ENCODE measurements around the gene UROD.
"Not testable (repeated sequence)": the region's sequence is repeated elsewhere in the genome, so short reads cannot be mapped to it uniquely, and the experiment has no call there.

The UROD gene

GRCh38 chr1:45011837-45012638 is at the start of gene UROD:
Gene UROD (plus strand): TSS chr1:45012254. CDS start chr1:45012266, 12 bp downstream.
- DNase-seq: peak; percentile 87

- DNase-seq: no peak
Observed at GRCh38 chr1:44962729-44963128, 49.3 kb upstream of the UROD start.

- DNase-seq: no peak
Observed at GRCh38 chr1:44964396-44964795, 47.7 kb upstream of the UROD start.

GRCh38 chr1:44970317-44970716 is 41.7 kb upstream of the UROD start:
- DNase-seq: no peak

GRCh38 chr1:44973645-44974044 is 38.4 kb upstream of the UROD start:
- no peak for DNase-seq

- DNase-seq: no peak
Observed at GRCh38 chr1:44976252-44976651, 35.8 kb upstream of the UROD start.

GRCh38 chr1:44977372-44977771 is 34.7 kb upstream of the UROD start:
- not testable (repeated sequence) for DNase-seq

- DNase-seq: no peak
Observed at GRCh38 chr1:44985747-44986359, 26.2 kb upstream of the UROD start.

- DNase-seq: no peak
Observed at GRCh38 chr1:44988531-44989156, 23.4 kb upstream of the UROD start.

GRCh38 chr1:44994309-44994898 is 17.6 kb upstream of the UROD start:
- no peak for DNase-seq

GRCh38 chr1:44995467-44996238 is 16.4 kb upstream of the UROD start:
- no peak for DNase-seq

GRCh38 chr1:44999232-44999631 is 12.8 kb upstream of the UROD start:
- DNase-seq: no peak

GRCh38 chr1:45001011-45001481 is 11.0 kb upstream of the UROD start:
- no peak for DNase-seq

GRCh38 chr1:45001576-45001975 is 10.5 kb upstream of the UROD start:
- DNase-seq: not testable (repeated sequence)

GRCh38 chr1:45002650-45003645 is 9.1 kb upstream of the UROD start:
- DNase-seq: no peak

GRCh38 chr1:45003741-45004140 is 8.3 kb upstream of the UROD start:
- DNase-seq: no peak

GRCh38 chr1:45004281-45004920 is 7.7 kb upstream of the UROD start:
- no peak for DNase-seq

- no peak for DNase-seq
Observed at GRCh38 chr1:45005761-45006160, 6.3 kb upstream of the UROD start.

- DNase-seq: no peak
Observed at GRCh38 chr1:45007311-45007710, 4.7 kb upstream of the UROD start.

- DNase-seq: no peak
Observed at GRCh38 chr1:45008076-45008475, 4.0 kb upstream of the UROD start.

- DNase-seq: no peak
Observed at GRCh38 chr1:45008516-45008915, 3.5 kb upstream of the UROD start.

Measured in activated CD4-positive, alpha-beta T cell treated with anti-CD3 and anti-CD28 coated beads, Interleukin-2, amount 50 U/mL, for 1 hour (primary cell).